ENCODE measurements around the gene CD300LD. TPM values are rescaled to one million over a fixed set of nuclear protein-coding genes. Genes with fewer than 3 reads are reported as not detected.

Gene CD300LD
- total and polyA plus RNA-seq, 2 of the 8 experiments (the other 6 are each of a cell fraction or from before 2014, with no cell fraction given), result not detected

DNA sequence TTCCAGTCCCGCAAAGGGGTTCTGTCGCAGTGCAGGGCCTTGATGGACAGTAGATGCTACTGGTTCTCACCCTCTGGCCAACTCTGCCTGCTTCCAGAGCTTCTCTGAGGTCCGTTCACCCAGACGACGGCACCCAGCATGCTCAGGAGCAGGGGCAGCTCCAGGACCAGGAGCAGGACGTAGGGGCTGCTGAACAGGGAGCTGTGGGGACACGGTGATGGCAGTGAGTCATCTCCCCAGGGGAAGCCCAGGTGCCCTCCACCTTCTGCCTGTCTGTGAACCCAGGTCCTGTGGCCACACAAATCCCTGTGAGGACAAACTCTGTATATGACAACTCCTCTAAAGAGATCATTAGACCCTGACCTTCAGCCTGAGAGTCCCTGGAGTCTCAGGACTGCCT lies 42.7 kb downstream of the CD300LD start:
- Histone ChIP-seq H4K8ac (ENCODE audit: extremely low read depth, insufficient read depth, low read length) (no peak overlapping the region), H2BK12ac (ENCODE audit: low read depth, low read length) (no peak overlapping the region), H3K14ac (ENCODE audit: insufficient read length) (no peak overlapping the region), H3K56ac (replicated peaks; ENCODE audit: insufficient read length, low read depth, low read length) (no peak overlapping the region), H3K18ac (ENCODE audit: extremely low read depth, low read length) (no peak overlapping the region), H4K91ac (replicated peaks; ENCODE audit: insufficient read length, low read length) (no peak overlapping the region), H3K23me2 (ENCODE audit: low read depth, low read length) (0 out of 2 replicates have a peak, but pooled peaks cover 2% of the 10 kb centered on the region), H3K27me3 (replicated peaks in 1 of 4; ENCODE audit: control insufficient read depth in 3 of 4, extremely low read depth in 1 of 4, insufficient read depth in 3 of 4, low read length in 3 of 4) (peaks cover 0 to 2% (median 0%) of the 10 kb centered on the region in 4 experiments; a peak in 1 of 7 replicates), H3K79me2 (ENCODE audit: control insufficient read depth in 1 of 2, insufficient read depth in 2 of 2, low read length in 2 of 2) (no peaks in the 10 kb centered on the region), H3K79me1 (ENCODE audit: low read depth, low read length) (no peaks in the 10 kb centered on the region; the same call in 1 of the 2 replicates), H4K20me1 (replicated peaks in 1 of 2; ENCODE audit: control insufficient read depth in 1 of 2, insufficient read depth in 2 of 2, low read length in 2 of 2) (peaks cover 0 to 4% of the 10 kb centered on the region in 2 experiments), H2BK15ac (ENCODE audit: low read length) (no peak overlapping the region), H2AFZ (ENCODE audit: low read length) (no peak overlapping the region), H3K9me3 (ENCODE audit: insufficient read depth in 2 of 2, low read depth in 1 of 2, low read length in 1 of 2) (no peaks in the 10 kb centered on the region), H2BK5ac (ENCODE audit: low read depth, low read length) (no peak overlapping the region), H3K4me2 (ENCODE audit: insufficient read depth in 1 of 2, low read depth in 2 of 2, low read length in 2 of 2) (no peak overlapping the region), H3K23ac (ENCODE audit: insufficient read length) (no peak overlapping the region), H3K27ac (ENCODE audit: low read depth, low read length) (no peak overlapping the region), H4K5ac (ENCODE audit: insufficient read length, low read depth, low read length) (no peak overlapping the region), H2AK5ac (ENCODE audit: low read depth, low read length) (no peak overlapping the region), H3K4ac (replicated peaks; ENCODE audit: insufficient read length, low read depth, low read length) (no peak overlapping the region), H3K4me3 (ENCODE audit: extremely low read depth in 1 of 4, insufficient read depth in 2 of 4, low read depth in 3 of 4, low read length in 4 of 4) (no peak overlapping the region), H3K4me1 (replicated peaks in 1 of 4; ENCODE audit: control insufficient read depth in 3 of 4, insufficient read depth in 4 of 4, low read length in 3 of 4) (no peaks in the 10 kb centered on the region), H2BK120ac (replicated peaks; ENCODE audit: low read depth, low read length) (no peak overlapping the region), H3K36me3 (ENCODE audit: control insufficient read depth in 2 of 4, insufficient read depth in 4 of 4, low read length in 3 of 4) (no peaks in the 10 kb centered on the region), H2BK20ac (ENCODE audit: low read length) (no peak overlapping the region), H3K9ac (replicated peaks in 1 of 4; ENCODE audit: extremely low read depth in 1 of 4, low read depth in 3 of 4, low read length in 3 of 4) (no peak overlapping the region)
- 86% methylated on average over 7 of the region's 7 CpGs; no CpG with 5 or more reads in 1 of the 2 experiments for WGBS, 2 experiments (ENCODE audit: extremely low coverage in 1 of 2, insufficient coverage in 1 of 2, insufficient read length in 1 of 2, insufficient replicate concordance in 2 of 2, low coverage in 1 of 2, low lambda C conversion rate in 2 of 2, missing lambda C conversion rate in 1 of 2)
- FAIRE-seq (no peak), DNase-seq (ENCODE audit: low read depth in 1 of 2, low spot score in 2 of 2) (no peak)
- no peak for TF ChIP-seq SP1 (IDR thresholded peaks at IDR 0.05; ENCODE audit: low read depth, low read length)
- POLR2A ChIA-PET (ENCODE audit: partially characterized antibody), result no interaction called here
- CTCF ChIA-PET (ENCODE audit: partially characterized antibody), result interaction anchor here (0.9 to 2.0 kb wide), 2 partner anchors 17 to 184 kb away, joined by 3 to 6 read pairs; partner anchors contain the start of gene CD300H

Measured in H1 (cell line).